OCI-LY7 (cell line): ENCODE results near the gene ACAP1. TPM values are rescaled to one million over a fixed set of nuclear protein-coding genes. Genes with fewer than 3 reads are reported as not detected.

ENCODE experiments used
- BruUV-seq: library from RNA; stranded (reverse); fragments of 400-500 nt; replicated peaks from 2 replicates; lab custom pipeline; 2021; lab: Mats Ljungman, UMichigan
- CTCF ChIA-PET: fragments of 300-600 bp; sonication (Branson Sonifier 250); formaldehyde crosslinking; loops from one replicate; lab custom pipeline; 2022; ENCODE audit warnings: antibody characterized with exemption; ENCODE audit not compliant: unreplicated experiment; lab: Charles Lee
- POLR2A ChIA-PET: fragments of 300-600 bp; sonication (Branson Sonifier 250); formaldehyde crosslinking; loops from one replicate; lab custom pipeline; 2022; ENCODE audit warnings: antibody characterized with exemption; lab: Charles Lee
- DNase-seq: peaks from one replicate; pipeline ENCODE4 v3.0.0-alpha.2; 2015; ENCODE audit warnings: low spot score
- H2AFZ ChIP-seq: fragments of 200-600 bp; sonication (generic), shearing (Covaris generic); 2 replicates; pipeline ENCODE4 v1.6.1; 2014; ENCODE audit warnings: mild to moderate bottlenecking, antibody characterized with exemption, low read length, moderate library complexity
- H3K27ac ChIP-seq: fragments of 200-600 bp; sonication (generic); 2 replicates; pipeline ENCODE4 v1.5.1; 2014; ENCODE audit warnings: mixed run types, low read depth, mild to moderate bottlenecking, moderate library complexity, low read length, inconsistent platforms; ENCODE audit not compliant: poor library complexity, severe bottlenecking
- H3K36me3 ChIP-seq: fragments of 200-600 bp; sonication (generic); 2 replicates; pipeline ENCODE4 v1.6.1; 2014; ENCODE audit warnings: mild to moderate bottlenecking, antibody characterized with exemption, low read length, moderate library complexity, mixed read lengths; ENCODE audit not compliant: insufficient read depth
- H3K4me1 ChIP-seq: fragments of 200-600 bp; sonication (generic); 2 replicates; pipeline ENCODE4 v1.5.1; 2014; ENCODE audit warnings: mild to moderate bottlenecking, low read length; ENCODE audit not compliant: insufficient read depth, poor library complexity, severe bottlenecking
- H3K4me2 ChIP-seq: fragments of 200-600 bp; sonication (generic); 2 replicates; pipeline ENCODE4 v1.6.1; 2014; ENCODE audit warnings: mild to moderate bottlenecking, low read length
- H3K4me3 ChIP-seq: fragments of 200-600 bp; sonication (generic); 2 replicates; pipeline ENCODE4 v1.5.1; 2014; ENCODE audit warnings: mild to moderate bottlenecking, low read depth, low read length; ENCODE audit not compliant: poor library complexity, severe bottlenecking
- H3K79me2 ChIP-seq: fragments of 200-600 bp; sonication (generic); 2 replicates; pipeline ENCODE4 v1.6.1; 2016; ENCODE audit warnings: low read depth, mild to moderate bottlenecking, low read length, moderate library complexity, mixed read lengths; ENCODE audit not compliant: insufficient read depth
- H3K9me2 ChIP-seq: fragments of 200-600 bp; sonication (generic); 2 replicates; pipeline ENCODE4 v1.6.1; 2016; ENCODE audit warnings: mild to moderate bottlenecking, low read length, mixed read lengths; ENCODE audit not compliant: insufficient read depth
- H3K9me3 ChIP-seq: fragments of 200-600 bp; sonication (generic); 2 replicates; pipeline ENCODE4 v1.6.1; 2014; ENCODE audit warnings: mild to moderate bottlenecking, mixed run types, low read length, mixed read lengths
- H4K20me1 ChIP-seq: fragments of 200-600 bp; sonication (generic); 2 replicates; pipeline ENCODE4 v1.6.1; 2014; ENCODE audit warnings: mild to moderate bottlenecking, antibody characterized with exemption, low read length, moderate library complexity, mixed read lengths; ENCODE audit not compliant: insufficient read depth
- EZH2phosphoT487 ChIP-seq: fragments of 200-600 bp; sonication (generic); IDR thresholded peaks from 2 replicates; pipeline ENCODE4 v1.6.1; 2018; ENCODE audit warnings: low read depth, borderline replicate concordance, mild to moderate bottlenecking, mixed run types, antibody characterized with exemption, low read length, moderate library complexity, mixed read lengths
- intact Hi-C: fragments of 100-400 bp; cut with micrococcal nuclease; formaldehyde crosslinking; loops from one replicate; pipeline ENCODE4 v1.10.0; 2022; ENCODE audit not compliant: unreplicated experiment
- total RNA-seq, 2 experiments: library from RNA; depleted of rRNA in 1 of 2; stranded (reverse); fragments of >200 nt in 1 of 2; shearing (Covaris generic) in 1 of 2; gene quantifications; 2 replicates each; pipeline ENCODE4 v1.2.3, GENCODE V29; 2014 to 2022
- TF ChIP-seq, protein P1 (sequence below): fragments of 200-600 bp; sonication (generic); conservative IDR thresholded peaks from 2 replicates; pipeline ENCODE4 v1.5.1; 2014; ENCODE audit warnings: mild to moderate bottlenecking, antibody characterized with exemption, low read length, moderate library complexity, mixed read lengths

The ACAP1 gene
- total RNA-seq, 2 experiments from 2014 or later = 117 to 259 TPM

DNA sequence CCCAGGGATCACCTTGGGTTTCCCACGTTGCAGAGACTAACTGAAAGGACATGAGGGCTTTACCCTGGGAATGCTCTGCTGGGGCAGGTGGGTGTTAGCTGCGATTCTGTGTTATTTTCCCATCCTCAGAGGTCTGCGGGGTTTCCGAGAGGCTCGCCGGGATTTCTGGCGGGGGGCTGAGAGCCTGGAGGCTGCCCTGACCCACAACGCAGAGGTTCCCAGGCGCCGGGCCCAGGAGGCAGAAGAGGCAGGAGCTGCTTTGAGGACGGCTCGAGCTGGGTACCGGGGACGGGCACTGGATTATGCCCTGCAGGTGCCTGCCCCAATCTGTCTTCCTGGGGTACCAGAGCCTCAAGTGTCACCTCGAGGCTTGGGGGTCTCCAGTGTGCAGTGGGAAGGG is 6.9 kb downstream of the ACAP1 start:
- CTCF ChIA-PET = no interaction called here
- no peak for DNase-seq
- H3K4me1 ChIP-seq = peaks cover 10% of the 10 kb centered on the region
- no peaks in the 10 kb centered on the region for H4K20me1 ChIP-seq
- no peak overlapping the region for H2AFZ ChIP-seq
- no peaks in the 10 kb centered on the region for H3K9me2 ChIP-seq
- no TSS peak for BruUV-seq
- POLR2A ChIA-PET = no interaction called here
- H3K36me3 ChIP-seq = peaks cover 79% of the 10 kb centered on the region
- intact Hi-C loops = no loop called here
- H3K4me2 ChIP-seq = no peak overlapping the region
- TF ChIP-seq EZH2phosphoT487 = no peak
- TF ChIP-seq, protein P1, sequence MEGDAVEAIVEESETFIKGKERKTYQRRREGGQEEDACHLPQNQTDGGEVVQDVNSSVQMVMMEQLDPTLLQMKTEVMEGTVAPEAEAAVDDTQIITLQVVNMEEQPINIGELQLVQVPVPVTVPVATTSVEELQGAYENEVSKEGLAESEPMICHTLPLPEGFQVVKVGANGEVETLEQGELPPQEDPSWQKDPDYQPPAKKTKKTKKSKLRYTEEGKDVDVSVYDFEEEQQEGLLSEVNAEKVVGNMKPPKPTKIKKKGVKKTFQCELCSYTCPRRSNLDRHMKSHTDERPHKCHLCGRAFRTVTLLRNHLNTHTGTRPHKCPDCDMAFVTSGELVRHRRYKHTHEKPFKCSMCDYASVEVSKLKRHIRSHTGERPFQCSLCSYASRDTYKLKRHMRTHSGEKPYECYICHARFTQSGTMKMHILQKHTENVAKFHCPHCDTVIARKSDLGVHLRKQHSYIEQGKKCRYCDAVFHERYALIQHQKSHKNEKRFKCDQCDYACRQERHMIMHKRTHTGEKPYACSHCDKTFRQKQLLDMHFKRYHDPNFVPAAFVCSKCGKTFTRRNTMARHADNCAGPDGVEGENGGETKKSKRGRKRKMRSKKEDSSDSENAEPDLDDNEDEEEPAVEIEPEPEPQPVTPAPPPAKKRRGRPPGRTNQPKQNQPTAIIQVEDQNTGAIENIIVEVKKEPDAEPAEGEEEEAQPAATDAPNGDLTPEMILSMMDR = no peak
- no peak overlapping the region for H3K27ac ChIP-seq
- H3K4me3 ChIP-seq = no peak overlapping the region
- H3K79me2 ChIP-seq = peaks cover 5% of the 10 kb centered on the region; the same call in 1 of the 2 replicates
- H3K9me3 ChIP-seq = no peaks in the 10 kb centered on the region

DNA sequence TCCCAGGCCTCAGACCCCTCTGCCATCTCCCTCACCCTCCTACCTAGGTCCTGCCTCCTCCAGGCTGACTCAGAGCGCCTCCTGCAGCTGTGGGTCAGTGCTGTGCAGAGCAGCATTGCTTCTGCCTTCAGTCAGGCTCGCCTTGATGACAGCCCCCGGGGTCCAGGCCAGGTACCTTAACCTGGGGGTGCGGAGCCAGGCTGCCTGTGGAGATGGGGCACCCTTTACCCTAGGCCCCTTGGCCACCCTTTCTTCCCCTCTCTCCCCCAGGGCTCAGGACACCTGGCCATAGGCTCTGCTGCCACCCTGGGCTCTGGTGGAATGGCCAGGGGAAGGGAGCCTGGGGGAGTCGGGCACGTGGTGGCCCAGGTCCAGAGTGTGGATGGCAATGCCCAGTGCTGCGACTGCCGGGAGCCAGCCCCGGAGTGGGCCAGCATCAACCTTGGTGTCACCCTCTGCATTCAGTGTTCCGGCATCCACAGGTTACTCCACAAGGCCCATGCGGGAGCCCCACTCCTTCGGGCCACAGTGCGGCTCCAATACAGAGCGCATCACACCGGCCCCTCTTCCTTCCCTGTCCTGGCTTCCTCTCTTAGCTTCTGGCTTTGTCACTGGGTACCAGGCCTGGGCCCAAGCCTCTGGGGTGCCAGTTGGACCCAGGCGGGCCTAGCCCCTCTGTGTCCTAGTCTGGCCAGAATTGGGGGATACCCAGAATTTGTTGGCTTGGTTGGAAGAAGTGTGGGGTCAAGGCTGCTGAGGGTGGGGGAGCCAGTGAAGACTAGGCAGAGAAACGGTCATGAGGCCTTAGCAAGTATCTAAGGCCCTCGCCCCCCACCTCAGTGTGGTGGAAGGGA is 10.7 kb downstream of the ACAP1 start:
- intact Hi-C loops = no loop called here
- H3K79me2 ChIP-seq = no peaks in the 10 kb centered on the region
- POLR2A ChIA-PET = no interaction called here
- H3K36me3 ChIP-seq = peaks cover 62% of the 10 kb centered on the region
- DNase-seq = no peak
- no peaks in the 10 kb centered on the region for H4K20me1 ChIP-seq
- H2AFZ ChIP-seq = no peak overlapping the region
- peaks cover 23% of the 10 kb centered on the region for H3K4me1 ChIP-seq
- TF ChIP-seq, protein P1 = no peak
- TF ChIP-seq EZH2phosphoT487 = no peak
- H3K4me2 ChIP-seq = no peak overlapping the region
- H3K27ac ChIP-seq = no peak overlapping the region
- CTCF ChIA-PET = no interaction called here
- no TSS peak for BruUV-seq
- H3K4me3 ChIP-seq = no peak overlapping the region
- no peaks in the 10 kb centered on the region for H3K9me3 ChIP-seq
- no peaks in the 10 kb centered on the region for H3K9me2 ChIP-seq
